NCI-H526 (cell line): ENCODE measurements around the gene TFB1M.
"Not testable (repeated sequence)": the region's sequence is repeated elsewhere in the genome, so short reads cannot be mapped to it uniquely, and the experiment has no call there.

Experiments
- DNase-seq, 2 experiments: peaks; one replicate each; lab custom pipeline; 2025; lab: John Stamatoyannopoulos, UW

The TFB1M gene

DNA sequence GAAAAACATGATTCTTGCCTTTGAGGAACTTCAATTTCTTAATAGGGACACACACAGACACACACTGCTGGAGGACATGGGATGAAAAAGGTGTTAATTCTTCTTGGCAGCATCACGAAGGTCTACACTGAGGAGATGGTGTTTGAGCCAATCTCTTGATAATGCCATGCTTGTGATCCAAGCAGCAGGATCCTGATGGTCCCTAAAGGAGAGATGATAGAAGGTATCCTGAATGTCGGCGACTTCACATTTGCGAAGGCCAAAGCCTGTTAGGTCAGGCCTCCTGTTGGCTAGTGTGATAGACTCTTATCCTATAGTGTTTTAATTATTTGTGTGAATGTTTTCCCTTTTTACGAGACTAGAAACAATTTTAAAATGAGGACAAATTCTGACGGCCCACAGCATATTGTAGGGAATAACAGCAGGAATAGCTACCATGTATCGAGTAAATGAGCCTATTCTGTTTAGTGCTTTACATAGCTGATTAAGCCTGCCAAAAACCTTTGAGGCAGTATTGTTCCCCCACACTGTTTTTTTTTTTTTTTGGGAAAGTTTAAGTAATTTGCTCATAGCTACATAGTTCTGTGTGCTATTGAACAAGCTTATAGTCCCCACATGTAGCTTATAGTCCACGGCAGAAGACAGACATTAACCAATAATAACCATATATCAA, 15.3 kb upstream of the TFB1M start:
- DNase-seq, result no peak

DNA sequence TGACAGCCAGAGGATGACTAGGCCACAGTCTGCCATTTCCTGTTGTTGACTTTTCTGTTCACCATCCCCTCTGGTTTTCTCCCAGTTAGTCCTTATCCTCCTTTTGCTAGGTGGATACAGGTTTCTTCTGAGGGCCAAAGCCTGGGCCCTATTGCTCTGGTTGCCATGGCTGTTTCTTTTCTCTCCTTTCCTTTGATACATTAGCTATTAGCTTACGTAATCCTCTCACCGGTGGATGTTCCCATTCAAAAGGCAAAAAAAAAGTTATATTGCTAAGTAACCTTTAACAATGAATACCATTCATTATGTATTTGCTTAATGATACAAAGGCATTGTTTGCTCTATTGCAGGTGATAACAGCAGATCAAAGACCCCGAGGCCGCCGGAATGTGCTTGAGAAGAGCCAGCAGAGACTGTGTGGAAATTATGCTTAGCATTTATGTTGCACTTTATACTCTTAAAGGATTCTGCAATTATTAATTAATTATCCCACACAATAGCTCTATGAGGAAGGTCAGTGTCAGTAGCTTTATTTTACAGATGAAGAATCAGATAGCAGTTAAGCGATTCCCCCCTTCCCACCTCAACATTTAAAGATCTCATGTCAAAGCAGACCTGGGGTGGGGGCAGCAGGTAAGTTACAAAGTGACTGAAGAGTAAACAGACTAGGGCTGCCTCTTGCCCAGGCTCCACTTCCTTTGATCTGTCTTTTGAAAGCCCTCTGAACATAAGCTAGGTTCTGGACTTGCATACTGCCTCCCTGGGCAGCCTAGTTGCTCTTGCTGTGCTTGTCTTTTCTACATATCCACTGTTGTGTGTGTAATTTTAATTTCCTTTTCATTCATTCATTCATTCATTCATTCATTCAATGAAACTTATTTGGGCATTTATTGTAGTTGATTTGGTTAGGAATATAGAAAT, 14.5 kb upstream of the TFB1M start:
- DNase-seq, result peak; percentile 86 to 89

DNA sequence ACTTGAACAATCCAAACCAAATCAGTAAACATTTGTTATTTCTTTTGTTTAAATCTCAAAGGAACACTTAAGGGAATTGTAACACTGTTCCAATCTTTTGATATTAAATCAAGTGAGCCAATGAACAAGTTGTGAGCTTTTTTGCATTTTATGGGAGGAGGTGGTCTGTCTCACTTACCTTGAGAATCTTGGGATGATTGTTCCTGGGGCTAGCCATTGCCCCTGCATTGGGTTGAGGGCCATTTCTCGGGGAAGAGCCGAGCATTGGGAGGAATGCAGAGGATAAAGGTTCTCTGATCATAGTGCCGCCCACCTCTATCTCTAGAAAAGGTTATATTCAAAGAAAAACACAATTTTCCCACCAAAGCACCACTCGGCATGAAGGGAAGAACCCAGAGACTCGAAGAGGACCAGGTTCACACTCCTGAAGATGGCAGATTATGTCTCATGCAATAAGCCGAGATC, 13.8 kb upstream of the TFB1M start:
- no peak for DNase-seq

DNA sequence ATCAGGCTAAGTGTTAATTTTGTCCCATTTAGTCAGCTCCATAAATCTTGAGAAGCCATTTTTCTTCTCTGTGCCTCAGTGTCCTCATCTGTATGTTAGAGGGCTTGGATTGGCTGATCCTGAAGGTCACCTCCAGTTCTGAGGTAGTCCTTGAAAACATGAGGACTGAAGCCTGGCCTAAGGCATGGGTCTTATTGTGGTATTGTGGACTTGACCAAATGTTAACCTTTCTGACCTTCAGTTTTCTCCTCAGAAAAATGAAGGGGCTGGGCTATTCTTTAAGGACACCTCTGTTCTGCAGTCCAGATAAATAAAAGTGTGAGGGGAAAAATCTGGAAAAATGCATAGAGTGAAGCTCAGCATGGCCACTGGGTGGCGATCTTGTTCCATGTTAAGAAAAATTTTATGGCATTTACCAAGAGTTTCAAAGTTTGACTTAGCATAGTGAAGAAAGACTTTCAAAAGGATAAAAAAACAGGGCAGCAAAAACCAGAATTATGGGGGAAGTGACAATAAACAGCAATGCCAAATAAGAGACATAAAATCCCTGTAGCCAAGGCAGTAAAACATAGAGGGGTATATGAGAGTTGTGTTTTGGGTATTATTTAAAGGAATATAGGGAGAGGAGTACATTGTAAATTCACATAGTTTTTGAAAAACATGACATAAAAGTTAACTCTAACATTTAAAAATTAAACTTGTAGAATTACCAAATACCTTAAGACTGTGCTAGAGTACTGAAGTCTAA, 13.2 kb upstream of the TFB1M start:
- peak; percentile 28 to 82 for DNase-seq

DNA sequence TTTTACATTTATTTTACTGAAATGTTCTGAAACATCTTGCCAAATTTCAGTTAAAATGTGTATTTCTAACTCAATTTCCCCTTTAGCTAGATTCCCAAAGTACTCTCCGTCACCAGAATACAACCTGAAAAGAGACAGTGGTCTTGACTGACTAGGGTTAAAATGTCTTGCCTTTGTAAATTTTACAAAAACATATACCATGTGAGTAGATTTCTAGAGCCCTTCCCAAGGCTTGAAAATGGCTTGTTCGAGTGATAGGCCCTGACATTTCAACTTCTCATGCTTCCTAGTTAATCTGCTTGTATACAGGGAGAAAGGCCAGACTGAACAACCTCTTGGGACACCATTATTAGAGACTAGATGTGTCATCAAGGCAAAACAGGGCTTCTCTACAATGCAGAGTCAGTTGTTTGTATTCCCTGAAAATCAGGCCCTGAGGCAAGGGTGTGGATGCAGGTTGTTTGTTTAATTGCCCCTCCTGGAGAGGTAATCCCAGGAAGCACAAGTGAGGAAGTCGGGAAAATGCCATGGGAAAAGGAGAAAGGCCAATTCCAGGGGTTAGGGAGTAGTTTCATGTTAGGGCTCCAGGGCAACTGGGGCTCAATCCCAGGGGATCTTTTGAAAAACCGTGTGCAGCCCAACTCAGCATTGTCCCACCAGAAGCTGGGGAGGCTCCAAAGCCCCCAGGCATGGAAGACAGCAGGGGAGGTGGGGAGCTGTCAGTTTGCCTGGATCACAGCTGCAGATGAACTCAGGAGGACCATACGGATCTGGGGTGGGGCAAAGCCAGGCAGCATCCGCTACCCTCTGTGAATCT, 11.6 kb upstream of the TFB1M start:
- peak; percentile 28 to 43 for DNase-seq

DNA sequence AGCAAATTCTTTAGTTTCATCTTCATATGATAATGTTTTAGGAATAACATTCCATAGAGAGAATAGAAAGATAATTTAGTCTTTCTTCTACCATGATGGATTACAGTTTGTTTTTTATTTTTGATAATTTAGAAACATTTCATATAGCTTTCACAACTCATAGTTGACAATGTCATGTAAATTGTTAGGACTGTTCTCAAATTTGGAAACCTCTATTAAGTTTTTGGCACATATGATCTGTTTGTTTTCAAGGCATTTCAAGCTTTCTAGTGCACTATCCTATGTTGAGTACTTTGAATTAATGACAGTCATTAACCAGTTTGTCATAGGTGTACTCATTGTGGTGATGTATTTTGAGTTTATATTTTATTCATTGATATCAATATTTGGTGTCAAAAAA, 10.7 kb upstream of the TFB1M start:
- no peak for DNase-seq

DNA sequence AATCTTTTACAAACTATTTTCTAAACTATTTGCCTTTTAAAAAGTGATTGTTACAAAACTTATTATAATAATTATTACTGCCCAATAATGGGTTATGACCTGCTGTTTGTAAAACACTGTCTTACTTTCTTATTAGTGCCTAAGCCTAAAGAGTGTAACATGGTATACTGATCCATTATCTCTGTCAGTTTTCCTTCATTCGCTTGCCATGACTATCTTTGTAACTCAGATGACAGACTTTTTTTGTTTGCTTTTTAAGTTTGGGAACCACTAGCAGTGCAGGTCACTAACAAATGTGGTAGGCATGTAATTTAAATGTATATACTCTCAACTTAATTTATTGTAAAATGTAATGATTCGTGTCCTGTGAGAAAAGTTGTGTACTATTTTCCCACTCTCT, 9.9 kb upstream of the TFB1M start:
- DNase-seq, result no peak

DNA sequence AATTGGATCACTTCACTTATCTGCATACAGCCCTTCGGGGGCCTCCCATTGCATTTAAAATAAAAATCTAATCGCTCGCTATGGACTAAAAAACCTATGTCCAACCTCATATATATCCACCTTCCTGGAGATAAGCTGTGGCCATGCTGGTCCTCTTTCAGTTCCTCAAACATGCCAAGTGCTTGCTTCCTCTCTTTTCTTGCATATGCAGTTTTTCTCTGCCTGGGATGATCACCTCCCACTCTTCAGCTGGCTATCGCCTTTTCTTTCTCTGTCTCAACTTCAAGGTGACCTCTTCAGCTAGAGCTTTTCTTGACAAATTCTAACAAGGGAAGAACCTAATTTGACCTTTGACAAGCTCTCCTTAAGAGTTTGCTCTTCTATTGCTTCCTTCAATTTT, 5.6 kb upstream of the TFB1M start:
- DNase-seq, result no peak

DNA sequence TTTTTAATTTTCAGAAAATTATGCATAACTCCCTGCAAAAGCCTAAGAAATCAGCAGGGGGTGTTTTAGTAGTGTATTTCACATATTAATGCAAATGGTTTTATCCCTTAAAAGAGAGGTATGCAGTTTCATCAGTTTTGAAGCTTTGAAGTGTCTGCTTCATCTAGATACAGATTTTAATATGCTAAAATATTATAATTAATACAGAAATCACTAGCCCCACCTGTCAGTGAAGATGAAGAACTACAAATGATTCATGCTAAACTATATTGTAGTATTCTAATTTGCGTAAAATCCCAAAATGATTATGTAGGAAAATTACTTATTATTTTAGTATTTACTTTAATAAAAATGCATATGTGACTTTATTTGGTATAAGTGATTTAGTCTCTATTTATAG, 2.9 kb upstream of the TFB1M start:
- DNase-seq, result peak in 1 of 2 experiments; percentile 17

DNA sequence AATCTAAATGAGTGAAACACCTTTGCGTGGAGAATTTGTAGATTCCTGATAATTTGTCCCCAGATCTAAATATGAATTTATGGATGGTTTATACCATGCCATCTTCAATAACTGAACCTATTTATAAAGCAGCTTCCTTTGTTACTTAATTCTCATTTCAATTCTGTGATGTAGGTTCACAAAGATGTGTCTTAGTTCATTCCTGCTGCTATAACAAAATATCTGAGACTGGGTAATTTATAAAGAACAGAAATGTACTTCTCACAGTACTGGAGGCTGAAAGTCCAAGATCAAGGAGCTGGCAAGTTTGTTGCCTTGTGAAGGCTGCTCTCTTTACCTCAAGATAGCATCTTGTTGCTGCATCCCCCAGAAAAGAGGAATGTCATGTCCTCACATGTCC, 2.1 kb upstream of the TFB1M start:
- DNase-seq, result no peak

DNA sequence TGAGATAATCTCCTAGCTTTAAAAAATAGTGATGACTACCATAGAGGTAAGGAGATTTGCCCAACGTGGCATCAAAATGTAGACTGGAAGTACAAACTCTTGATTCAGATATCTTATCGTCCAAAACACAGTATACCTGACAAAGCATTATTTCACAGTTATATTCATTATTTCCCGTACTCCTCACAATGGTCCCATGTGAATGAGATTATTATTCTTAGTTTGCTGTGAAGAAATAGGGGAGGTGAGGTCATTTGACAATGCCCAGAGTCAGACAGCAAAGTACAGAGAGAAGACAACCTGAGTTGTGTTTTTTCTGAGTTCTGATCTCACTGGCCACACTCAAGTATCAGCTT, 1.2 kb upstream of the TFB1M start:
- no peak for DNase-seq

DNA sequence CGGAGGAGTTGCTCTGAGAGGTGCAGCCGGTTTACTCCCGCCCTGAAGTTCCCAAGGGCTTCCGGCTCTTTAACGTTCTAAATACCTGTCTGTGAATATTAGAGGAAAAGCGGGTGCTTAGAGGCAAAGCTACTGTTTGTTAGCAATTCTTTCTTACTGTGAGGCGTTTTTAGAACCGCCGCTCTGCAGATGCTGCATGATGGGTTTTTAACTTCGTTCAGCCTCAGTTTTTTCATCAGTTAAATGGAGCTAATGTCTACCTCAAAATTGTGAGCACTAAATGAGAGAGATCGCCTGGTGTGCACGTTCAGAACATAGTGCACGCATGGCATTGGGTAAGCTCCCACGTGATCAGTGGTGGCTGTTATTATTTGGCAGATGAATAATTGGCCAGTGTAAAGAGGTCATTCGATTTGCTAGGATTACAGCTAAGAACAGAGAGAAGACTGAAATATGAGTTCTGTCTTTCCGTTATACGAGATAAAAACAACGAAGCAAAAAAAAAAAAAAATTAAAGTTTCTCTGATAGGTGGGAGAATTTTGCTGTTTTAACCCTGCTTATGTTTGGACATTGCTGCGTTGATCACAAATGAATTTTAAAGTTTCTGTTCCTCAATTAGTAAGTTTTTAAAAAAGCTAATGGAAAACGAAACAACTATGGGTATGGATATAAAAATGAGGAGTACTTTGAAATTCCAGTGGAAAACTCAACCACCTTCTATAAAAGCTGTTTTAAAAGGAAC, 660 bp upstream of the TFB1M start:
- peak; percentile 89 to 92 for DNase-seq

DNA sequence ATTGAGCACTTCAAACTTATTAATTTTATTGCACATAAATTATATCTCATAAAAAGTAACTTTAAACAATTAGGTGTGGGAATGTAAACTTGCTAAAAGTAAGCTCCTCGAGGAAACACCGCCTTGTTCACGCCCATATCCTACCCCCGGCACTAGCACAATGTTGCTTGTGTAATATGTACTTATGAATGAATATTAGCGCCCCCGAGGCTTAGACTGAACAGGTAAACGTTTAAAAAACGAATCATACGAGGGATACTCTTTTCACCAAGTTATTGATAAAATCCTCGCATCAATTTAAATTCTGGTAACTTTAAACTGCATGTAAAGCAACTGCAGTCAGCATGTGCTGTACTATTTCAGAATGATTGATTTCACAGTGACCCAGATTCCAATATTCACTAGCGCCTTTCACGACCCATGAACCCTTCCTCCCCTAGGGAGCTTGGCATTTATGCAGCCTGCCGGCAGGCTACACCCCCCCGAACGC, 637 bp downstream of the TFB1M start:
- DNase-seq, result peak; percentile 45 to 60

DNA sequence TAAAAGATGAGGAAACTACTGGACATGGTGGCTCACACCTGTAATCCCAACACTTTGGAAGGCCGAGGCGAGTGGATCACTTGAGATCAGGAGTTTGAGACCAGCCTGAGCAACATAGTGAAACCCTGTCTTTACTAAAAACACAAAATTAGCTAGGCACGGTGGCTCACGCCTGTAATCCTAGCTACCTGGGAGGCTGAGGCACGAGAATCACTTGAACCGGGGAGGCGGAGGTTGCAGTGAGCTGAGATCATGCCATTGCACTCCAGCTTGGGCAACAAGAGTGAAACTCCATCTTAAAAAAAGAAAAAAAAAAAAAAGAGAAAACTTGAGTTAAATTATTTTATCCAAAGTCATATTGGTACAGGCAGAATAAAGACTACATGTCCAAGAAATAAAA, 1.3 kb downstream of the TFB1M start:
- DNase-seq, result not testable (repeated sequence)

DNA sequence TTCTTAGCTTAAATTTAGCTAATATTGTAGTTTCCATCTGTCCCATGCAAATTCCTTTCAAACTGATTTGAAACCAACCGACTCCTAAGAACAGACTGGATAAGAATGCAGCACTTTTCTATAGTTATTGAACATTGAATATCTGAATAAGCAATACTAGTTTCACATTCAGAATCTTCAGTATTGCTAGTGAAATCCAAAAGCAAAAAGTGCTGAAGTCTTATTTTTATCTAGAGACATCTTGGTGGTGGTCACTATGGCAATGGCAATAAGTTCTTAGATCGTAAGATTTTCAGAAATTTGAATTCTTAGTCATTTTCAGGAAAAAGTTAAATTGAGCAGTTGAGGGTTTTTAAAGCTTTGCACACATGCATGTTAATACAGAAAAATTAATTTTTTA, 2.7 kb downstream of the TFB1M start:
- DNase-seq, result no peak

DNA sequence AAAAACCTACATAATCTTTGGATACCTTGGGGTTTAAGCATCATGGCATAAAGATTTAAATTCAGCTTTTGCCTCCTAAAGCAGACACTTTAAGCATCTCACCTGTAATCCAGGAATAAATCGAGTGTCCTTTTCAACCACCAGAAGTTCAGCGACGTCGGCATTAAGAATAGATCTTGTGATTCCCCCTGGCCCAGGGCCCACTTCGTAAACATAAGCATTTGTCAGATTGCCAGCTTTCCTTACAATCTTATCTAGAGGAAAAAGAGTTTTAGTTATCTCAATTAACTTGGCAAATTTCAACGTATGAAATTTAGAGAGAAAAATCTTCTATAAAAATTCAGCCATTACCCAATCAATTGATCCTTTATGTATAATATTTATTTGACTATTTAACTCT, 3.2 kb downstream of the TFB1M start:
- no peak for DNase-seq

DNA sequence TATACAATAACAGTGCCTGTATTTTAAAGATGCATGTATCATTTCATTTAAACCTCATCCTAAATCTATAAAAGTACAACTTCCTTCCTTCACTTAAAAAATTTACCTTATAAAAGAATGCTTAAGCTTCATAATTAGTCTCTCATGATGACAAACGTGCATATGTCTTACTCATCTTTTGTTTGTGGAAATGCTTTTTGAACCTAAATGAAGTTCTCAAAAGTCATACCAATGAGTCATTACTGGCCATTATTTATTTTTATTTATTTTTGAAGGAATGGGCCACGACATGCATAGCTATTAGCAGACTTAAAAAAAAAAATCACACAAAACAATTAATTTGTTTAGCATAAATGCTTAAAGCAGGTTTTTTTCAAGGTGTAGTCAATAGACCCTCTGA, 3.7 kb downstream of the TFB1M start:
- DNase-seq, result no peak

DNA sequence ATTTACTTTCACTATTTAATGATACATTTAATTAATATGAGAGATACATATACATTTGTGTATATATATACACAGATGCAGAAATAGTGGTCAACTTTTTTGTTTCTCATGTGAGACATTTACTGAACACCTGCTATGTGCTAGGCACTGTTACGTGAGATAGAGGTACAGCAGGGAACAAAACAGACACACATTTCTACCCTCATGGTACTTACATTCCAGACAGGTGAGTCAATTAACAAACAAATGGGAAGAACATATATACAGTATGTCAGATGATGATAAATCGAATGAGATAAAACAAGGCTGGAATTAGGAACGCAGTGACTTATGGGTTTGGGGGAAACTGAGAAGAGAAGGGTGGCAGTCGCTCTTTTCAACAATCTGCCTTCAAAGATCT, 5.1 kb downstream of the TFB1M start:
- no peak for DNase-seq

DNA sequence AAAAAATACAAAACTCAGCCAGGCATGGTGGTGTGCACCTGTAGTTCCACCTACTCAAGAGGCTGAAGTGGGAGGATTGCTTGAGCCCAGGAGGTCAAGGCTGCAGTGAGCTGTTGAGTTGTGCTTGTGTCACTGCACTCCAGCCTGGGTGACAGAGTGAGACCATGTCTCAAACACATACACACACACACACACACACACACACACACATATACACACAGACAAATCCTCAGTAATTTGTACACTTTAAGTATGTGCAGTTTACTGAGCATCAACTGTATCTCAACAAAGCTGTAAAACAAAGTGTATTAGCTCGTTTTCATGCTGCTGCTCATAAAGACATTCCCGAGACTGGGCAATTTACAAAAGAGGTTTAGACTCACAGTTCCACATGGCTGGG, 7.3 kb downstream of the TFB1M start:
- no peak for DNase-seq

DNA sequence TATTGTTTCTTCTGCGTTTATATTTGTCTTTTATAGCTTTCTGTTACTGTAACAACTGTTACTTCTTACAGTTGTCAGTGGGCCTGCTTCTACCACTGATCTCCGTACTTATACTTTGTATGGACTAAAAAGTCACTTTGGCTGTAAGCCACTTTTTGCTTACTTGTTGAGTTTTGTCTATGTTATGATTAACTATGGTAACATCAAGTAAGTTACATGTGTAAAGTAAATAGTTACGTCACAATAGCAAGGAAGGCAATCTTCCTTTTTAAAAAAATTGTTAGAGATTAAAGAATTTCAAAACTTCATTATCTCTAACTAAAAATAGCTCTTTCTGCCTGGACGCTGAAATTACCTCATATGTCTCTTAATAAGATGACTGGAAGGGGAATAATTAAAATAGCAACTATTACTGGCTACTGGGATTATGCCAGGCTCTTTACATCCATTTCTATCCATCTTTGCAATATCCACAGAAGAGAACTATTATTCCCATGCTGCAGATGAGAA, 10.9 kb downstream of the TFB1M start:
- no peak for DNase-seq

DNA sequence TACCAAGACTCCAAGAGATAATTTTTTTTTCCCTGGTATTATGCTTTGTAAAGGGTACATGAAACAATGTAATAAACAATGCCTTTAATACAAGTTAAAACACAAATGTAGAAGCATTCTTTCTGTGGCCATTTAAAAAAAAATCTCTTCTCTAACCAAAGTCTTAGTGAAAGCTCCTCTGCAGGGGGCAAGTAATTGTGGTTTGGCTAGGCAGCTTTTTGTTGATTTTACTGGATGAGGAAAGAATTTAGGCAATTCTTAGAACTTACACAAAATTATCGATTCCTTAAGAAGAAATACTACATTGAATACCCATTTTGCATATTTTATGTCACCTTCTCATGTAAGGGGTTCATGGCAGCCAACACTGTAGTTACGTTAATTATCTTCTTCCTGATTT, 12.4 kb downstream of the TFB1M start:
- DNase-seq, result no peak
